Measurements from ENCODE around the gene BUB1B. TPM values are rescaled to one million over a fixed set of nuclear protein-coding genes. Genes with fewer than 3 reads are reported as not detected.

The BUB1B gene
- total RNA-seq, 6 donors from 2014 or later = 0.79 to 12.1 (median 2.7) TPM; not detected in 1

DNA sequence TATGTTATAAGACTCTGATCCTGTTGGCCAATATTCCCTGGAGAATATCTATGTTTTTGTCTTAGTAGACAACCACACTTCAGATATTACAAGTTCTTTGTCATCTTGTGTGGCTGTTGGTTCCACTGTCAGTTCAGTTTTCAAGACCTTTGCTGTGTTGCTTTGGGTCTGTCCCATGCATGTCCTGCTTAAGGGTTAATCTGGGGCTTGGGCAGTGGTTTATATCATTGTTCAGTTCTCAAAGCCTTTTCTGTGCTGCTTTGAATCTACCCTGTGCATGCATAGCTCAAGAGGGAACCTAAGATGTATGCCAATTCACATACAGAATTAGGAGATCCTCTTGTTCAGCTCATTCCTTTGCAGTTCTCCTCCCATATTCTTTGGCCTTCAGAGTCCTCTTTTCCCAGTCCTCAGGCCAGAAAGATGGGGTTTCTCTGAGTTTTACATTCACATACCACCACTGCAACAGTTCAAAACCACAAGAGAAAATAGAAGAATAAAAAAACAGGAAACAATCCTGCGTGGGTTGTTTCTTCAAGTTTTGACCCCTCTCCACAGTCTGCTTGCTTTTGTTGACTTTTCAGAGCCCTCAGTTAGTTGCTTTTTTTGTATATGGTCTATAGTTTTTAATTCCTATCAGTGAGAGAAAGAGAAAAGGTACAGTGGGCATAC lies 21.6 kb downstream of the BUB1B start:
- no peak for TF ChIP-seq EP300 (IDR thresholded peaks at IDR 0.05)
- no peak for TF ChIP-seq POLR2A (IDR thresholded peaks at IDR 0.05)
- TF ChIP-seq, protein P1, sequence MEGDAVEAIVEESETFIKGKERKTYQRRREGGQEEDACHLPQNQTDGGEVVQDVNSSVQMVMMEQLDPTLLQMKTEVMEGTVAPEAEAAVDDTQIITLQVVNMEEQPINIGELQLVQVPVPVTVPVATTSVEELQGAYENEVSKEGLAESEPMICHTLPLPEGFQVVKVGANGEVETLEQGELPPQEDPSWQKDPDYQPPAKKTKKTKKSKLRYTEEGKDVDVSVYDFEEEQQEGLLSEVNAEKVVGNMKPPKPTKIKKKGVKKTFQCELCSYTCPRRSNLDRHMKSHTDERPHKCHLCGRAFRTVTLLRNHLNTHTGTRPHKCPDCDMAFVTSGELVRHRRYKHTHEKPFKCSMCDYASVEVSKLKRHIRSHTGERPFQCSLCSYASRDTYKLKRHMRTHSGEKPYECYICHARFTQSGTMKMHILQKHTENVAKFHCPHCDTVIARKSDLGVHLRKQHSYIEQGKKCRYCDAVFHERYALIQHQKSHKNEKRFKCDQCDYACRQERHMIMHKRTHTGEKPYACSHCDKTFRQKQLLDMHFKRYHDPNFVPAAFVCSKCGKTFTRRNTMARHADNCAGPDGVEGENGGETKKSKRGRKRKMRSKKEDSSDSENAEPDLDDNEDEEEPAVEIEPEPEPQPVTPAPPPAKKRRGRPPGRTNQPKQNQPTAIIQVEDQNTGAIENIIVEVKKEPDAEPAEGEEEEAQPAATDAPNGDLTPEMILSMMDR (IDR thresholded peaks at IDR 0.05) = no peak
- TF ChIP-seq POLR2AphosphoS5 (IDR thresholded peaks at IDR 0.05) = no peak
- 46 to 58% methylated on average over 1 of the region's 1 CpG for WGBS, 2 donors
- DNase-seq (no peak), ATAC-seq (ENCODE audit: low FRiP score in 2 of 2) (no peak)
- Histone ChIP-seq H3K27ac (no peak overlapping the region), H3K4me1 (peaks cover 0 to 4% (median 0%) of the 10 kb centered on the region in 4 donors), H3K27me3 (no peaks in the 10 kb centered on the region), H3K4me3 (no peak overlapping the region), H3K36me3 (no peaks in the 10 kb centered on the region), H3K9me3 (no peaks in the 10 kb centered on the region)

DNA sequence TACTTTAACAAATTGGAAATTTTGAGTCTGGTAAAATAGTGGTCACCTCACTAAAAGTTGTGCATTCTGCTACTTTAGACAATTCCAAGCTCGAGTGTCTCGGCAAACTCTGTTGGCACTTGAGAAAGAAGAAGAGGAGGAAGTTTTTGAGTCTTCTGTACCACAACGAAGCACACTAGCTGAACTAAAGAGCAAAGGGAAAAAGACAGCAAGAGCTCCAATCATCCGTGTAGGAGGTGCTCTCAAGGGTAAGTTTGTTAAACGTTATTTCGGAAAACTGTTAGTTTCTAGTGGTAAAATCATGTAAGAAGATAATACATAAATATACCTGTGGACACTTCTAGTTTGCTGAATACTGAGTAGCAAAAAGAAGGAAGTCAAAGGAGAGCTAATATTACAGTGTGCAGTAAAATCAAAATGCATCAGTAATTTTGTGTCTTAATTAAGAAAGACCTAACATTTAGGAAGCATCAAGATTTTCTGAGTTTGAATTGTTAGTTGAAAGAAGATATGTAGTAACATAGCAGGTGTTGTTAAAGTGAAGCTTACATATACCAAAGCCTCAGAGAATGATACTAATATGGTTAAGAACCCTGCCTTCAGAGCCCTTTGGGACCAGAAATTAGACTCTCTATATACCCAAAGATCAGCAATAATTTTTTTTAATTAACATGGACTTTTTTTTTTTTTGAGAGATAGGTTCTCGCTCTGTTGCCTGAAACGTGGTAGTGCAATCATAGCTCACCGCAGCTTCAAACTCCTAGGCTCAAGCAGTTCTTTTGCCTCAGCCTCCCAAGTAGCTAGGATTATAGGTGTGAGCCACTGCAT lies 23.0 kb downstream of the BUB1B start:
- H3K36me3 ChIP-seq = no peaks in the 10 kb centered on the region
- H3K4me3 ChIP-seq = no peak overlapping the region
- WGBS, 2 donors = 61 to 68% methylated on average over 9 of the region's 9 CpGs
- H3K9me3 ChIP-seq = no peaks in the 10 kb centered on the region
- H3K27ac ChIP-seq = no peak overlapping the region
- no peaks in the 10 kb centered on the region for H3K27me3 ChIP-seq
- H3K4me1 ChIP-seq = peaks cover 0 to 4% (median 0%) of the 10 kb centered on the region in 4 donors
- no peak for TF ChIP-seq EP300 (IDR thresholded peaks at IDR 0.05)
- no peak for DNase-seq
- ATAC-seq (ENCODE audit: low FRiP score in 2 of 2) = no peak

DNA sequence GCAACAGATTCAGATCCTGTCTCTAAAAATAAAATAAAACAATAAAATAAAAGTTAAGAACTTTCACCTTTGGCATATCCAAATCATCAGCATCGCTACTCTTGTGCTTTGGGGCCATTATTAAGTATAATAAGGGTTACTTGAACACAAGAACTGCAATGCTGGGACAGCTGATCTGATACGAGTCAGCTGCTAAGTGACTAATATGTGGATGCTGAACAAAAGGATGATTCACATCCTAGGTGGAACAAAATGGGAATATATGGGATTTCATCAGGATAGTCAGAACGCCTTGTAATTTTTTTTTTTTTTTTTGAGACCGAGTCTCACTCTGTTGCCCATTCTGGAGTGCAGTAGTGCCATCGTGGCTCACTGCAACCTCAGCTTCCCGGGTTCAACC lies 29.7 kb downstream of the BUB1B start:
- ATAC-seq (ENCODE audit: low FRiP score in 2 of 2) = no peak
- Histone ChIP-seq H3K9me3 (no peaks in the 10 kb centered on the region), H3K36me3 (no peaks in the 10 kb centered on the region), H3K27me3 (no peaks in the 10 kb centered on the region), H3K4me3 (no peak overlapping the region), H3K27ac (no peak overlapping the region), H3K4me1 (no peaks in the 10 kb centered on the region)
- DNase-seq = no peak
- WGBS, 2 donors = 91 to 94% methylated on average over 6 of the region's 6 CpGs
- TF ChIP-seq, protein P1 (IDR thresholded peaks at IDR 0.05) = no peak
- TF ChIP-seq POLR2A (IDR thresholded peaks at IDR 0.05) = no peak

DNA sequence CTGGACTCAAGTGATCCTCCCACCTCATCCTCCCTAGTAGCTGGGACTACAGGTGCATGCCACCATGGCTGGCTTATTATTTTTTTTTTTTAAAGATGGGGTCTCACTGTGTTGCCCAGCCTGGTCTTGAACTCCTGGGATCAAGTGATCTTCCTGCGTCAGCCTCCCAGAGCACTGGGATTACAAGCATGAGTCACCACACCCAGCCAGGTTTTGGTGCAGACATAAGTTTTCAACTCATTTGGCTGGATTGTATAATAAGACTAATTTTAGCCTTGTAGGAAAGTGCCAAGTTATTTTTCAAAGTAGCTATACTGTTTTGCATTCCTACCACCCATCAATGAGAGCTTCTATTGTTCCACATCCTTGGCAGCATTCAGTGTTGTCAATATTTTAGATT lies 32.1 kb downstream of the BUB1B start:
- no peak for DNase-seq
- Histone ChIP-seq H3K4me1 (no peaks in the 10 kb centered on the region), H3K9me3 (no peaks in the 10 kb centered on the region), H3K27ac (no peak overlapping the region), H3K4me3 (no peak overlapping the region), H3K36me3 (no peaks in the 10 kb centered on the region), H3K27me3 (no peaks in the 10 kb centered on the region)
- ATAC-seq (ENCODE audit: low FRiP score in 2 of 2) = no peak
- WGBS, 2 donors = 82 to 100% methylated on average over 1 of the region's 1 CpG
- no peak for TF ChIP-seq EP300 (IDR thresholded peaks at IDR 0.05)
- TF ChIP-seq POLR2A (IDR thresholded peaks at IDR 0.05) = no peak
- TF ChIP-seq, protein P1 (IDR thresholded peaks at IDR 0.05) = no peak
- TF ChIP-seq POLR2AphosphoS5 (IDR thresholded peaks at IDR 0.05) = no peak

DNA sequence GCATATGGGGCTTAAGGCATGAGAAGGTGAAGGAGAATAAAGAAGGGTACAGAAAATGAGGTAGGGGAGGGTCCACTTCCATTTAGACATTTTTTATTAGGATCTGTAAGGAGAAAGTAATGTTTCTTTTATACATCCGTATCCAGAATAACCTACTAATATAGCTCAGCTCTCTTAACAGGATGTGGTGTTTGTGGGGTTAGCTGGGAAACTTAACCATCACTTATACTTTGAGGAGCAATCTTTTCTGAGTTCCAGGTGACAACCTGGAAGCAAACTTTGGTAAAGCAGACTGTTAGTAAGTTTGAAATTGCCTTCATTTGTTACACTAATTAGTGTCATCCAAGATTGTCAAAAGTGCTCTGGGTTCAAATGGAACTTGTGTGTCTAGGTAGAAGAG lies 36.6 kb downstream of the BUB1B start:
- no peak overlapping the region for H3K4me3 ChIP-seq
- DNase-seq (no peak), ATAC-seq (ENCODE audit: low FRiP score in 2 of 2) (no peak)
- H3K9me3 ChIP-seq = no peaks in the 10 kb centered on the region
- TF ChIP-seq EP300 (IDR thresholded peaks at IDR 0.05) (no peak), POLR2A (IDR thresholded peaks at IDR 0.05) (no peak), POLR2AphosphoS5 (IDR thresholded peaks at IDR 0.05) (no peak)
- TF ChIP-seq, protein P1 (IDR thresholded peaks at IDR 0.05) = no peak
- WGBS, 2 donors = 76 to 90% methylated on average over 1 of the region's 1 CpG
- H3K4me1 ChIP-seq = no peaks in the 10 kb centered on the region
- H3K27me3 ChIP-seq = no peaks in the 10 kb centered on the region
- H3K27ac ChIP-seq = no peak overlapping the region
- no peaks in the 10 kb centered on the region for H3K36me3 ChIP-seq
